OCI-LY7 (cell line): Measurements from ENCODE around the gene ECM2.

Experiments
- EZH2phosphoT487 ChIP-seq: fragments of 200-600 bp; sonication (generic); IDR thresholded peaks from 2 replicates; pipeline ENCODE4 v1.6.1; 2018; ENCODE audit warnings: low read depth, borderline replicate concordance, mild to moderate bottlenecking, mixed run types, antibody characterized with exemption, low read length, moderate library complexity, mixed read lengths
- TF ChIP-seq, protein P1 (sequence below): fragments of 200-600 bp; sonication (generic); conservative IDR thresholded peaks from 2 replicates; pipeline ENCODE4 v1.5.1; 2014; ENCODE audit warnings: mild to moderate bottlenecking, antibody characterized with exemption, low read length, moderate library complexity, mixed read lengths

DNA sequence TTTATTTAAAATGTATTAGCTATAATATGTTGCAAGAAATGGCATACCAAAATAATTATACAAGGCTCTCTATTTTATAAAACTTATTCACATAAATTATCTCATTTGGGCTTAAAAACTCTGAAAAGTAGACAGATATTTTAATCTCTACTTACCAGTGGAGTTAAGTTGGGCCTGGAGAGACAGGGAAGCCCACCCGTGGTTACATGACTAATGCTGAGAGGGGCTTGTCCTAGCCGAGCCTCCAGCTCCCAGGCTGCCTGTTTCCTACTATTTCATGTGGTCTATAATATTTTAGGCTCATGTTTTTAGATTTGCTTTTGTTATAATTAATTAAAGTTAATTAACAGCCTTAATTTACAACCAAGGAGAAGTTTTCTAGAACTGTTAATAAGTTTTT, 32.6 kb downstream of the ECM2 start:
- TF ChIP-seq, protein P1, sequence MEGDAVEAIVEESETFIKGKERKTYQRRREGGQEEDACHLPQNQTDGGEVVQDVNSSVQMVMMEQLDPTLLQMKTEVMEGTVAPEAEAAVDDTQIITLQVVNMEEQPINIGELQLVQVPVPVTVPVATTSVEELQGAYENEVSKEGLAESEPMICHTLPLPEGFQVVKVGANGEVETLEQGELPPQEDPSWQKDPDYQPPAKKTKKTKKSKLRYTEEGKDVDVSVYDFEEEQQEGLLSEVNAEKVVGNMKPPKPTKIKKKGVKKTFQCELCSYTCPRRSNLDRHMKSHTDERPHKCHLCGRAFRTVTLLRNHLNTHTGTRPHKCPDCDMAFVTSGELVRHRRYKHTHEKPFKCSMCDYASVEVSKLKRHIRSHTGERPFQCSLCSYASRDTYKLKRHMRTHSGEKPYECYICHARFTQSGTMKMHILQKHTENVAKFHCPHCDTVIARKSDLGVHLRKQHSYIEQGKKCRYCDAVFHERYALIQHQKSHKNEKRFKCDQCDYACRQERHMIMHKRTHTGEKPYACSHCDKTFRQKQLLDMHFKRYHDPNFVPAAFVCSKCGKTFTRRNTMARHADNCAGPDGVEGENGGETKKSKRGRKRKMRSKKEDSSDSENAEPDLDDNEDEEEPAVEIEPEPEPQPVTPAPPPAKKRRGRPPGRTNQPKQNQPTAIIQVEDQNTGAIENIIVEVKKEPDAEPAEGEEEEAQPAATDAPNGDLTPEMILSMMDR = no peak
- TF ChIP-seq EZH2phosphoT487 = no peak
